H9 (cell line): ENCODE data around the gene PTPRB. TPM values are rescaled to one million over a fixed set of nuclear protein-coding genes. Genes with fewer than 3 reads are reported as not detected.

ENCODE experiments used
- DNase-seq: peaks from one replicate; pipeline ENCODE4 v3.0.0-alpha.2; 2017
- H2AFZ ChIP-seq: one replicate; pipeline ENCODE4 v1.6.1; 2013; ENCODE audit warnings: mild to moderate bottlenecking, low read length, control low read depth, moderate library complexity
- H2AK5ac ChIP-seq: 2 replicates; pipeline ENCODE4 v1.6.1; 2013; ENCODE audit warnings: low read length, control low read depth, mixed read lengths; ENCODE audit not compliant: insufficient read length
- H2BK120ac ChIP-seq: one replicate; pipeline ENCODE4 v1.6.1; 2013; ENCODE audit warnings: low read depth, mild to moderate bottlenecking, low read length, control low read depth, inconsistent platforms; ENCODE audit not compliant: poor library complexity, severe bottlenecking
- H2BK12ac ChIP-seq: 2 replicates; pipeline ENCODE4 v1.6.1; 2013; ENCODE audit warnings: low read length, control low read depth, mixed read lengths, low read depth; ENCODE audit not compliant: insufficient read length
- H2BK15ac ChIP-seq: 2 replicates; pipeline ENCODE4 v1.6.1; 2013; ENCODE audit warnings: low read depth, low read length, control low read depth
- H2BK20ac ChIP-seq: one replicate; pipeline ENCODE4 v1.6.1; 2013; ENCODE audit warnings: low read depth, mild to moderate bottlenecking, low read length, control low read depth, inconsistent platforms; ENCODE audit not compliant: poor library complexity, severe bottlenecking
- H2BK5ac ChIP-seq: 2 replicates; pipeline ENCODE4 v1.6.1; 2013; ENCODE audit warnings: low read length, control low read depth, mixed read lengths; ENCODE audit not compliant: insufficient read length
- H3K14ac ChIP-seq: 2 replicates; pipeline ENCODE4 v1.6.1; 2013; ENCODE audit warnings: low read length, control low read depth; ENCODE audit not compliant: insufficient read depth
- H3K18ac ChIP-seq: 2 replicates; pipeline ENCODE4 v1.6.1; 2013; ENCODE audit warnings: low read depth, mild to moderate bottlenecking, mixed read lengths, low read length, control low read depth; ENCODE audit not compliant: insufficient read length
- H3K23ac ChIP-seq: 2 replicates; pipeline ENCODE4 v1.6.1; 2013; ENCODE audit warnings: low read length, control low read depth, mixed read lengths, low read depth; ENCODE audit not compliant: insufficient read length
- H3K23me2 ChIP-seq: 2 replicates; pipeline ENCODE4 v1.6.1; 2013; ENCODE audit warnings: low read depth, mild to moderate bottlenecking, mixed read lengths, low read length, control low read depth; ENCODE audit not compliant: insufficient read length, poor library complexity, severe bottlenecking
- H3K27ac ChIP-seq: 2 replicates; pipeline ENCODE4 v1.5.1; 2013; ENCODE audit warnings: low read length, control low read depth, mixed read lengths, low read depth; ENCODE audit not compliant: insufficient read length
- H3K27me3 ChIP-seq: 2 replicates; pipeline ENCODE4 v1.6.1; 2013; ENCODE audit warnings: low read length, control low read depth, inconsistent platforms; ENCODE audit not compliant: insufficient read depth
- H3K4ac ChIP-seq: 2 replicates; pipeline ENCODE4 v1.6.1; 2013; ENCODE audit warnings: low read depth, mild to moderate bottlenecking, control low read depth, inconsistent platforms, low read length, moderate library complexity
- H3K4me1 ChIP-seq: 2 replicates; pipeline ENCODE4 v1.6.1; 2013; ENCODE audit warnings: low read length, control low read depth, inconsistent platforms; ENCODE audit not compliant: insufficient read depth
- H3K4me2 ChIP-seq: 2 replicates; pipeline ENCODE4 v1.6.1; 2013; ENCODE audit warnings: low read length, control low read depth, mixed read lengths; ENCODE audit not compliant: insufficient read length, insufficient read depth
- H3K56ac ChIP-seq: 2 replicates; pipeline ENCODE4 v1.6.1; 2013; ENCODE audit warnings: low read depth, mild to moderate bottlenecking, mixed read lengths, low read length, control low read depth; ENCODE audit not compliant: insufficient read length
- H3K79me1 ChIP-seq: 2 replicates; pipeline ENCODE4 v1.6.1; 2013; ENCODE audit warnings: low read depth, mild to moderate bottlenecking, moderate library complexity, low read length, control low read depth, inconsistent platforms; ENCODE audit not compliant: insufficient read depth, poor library complexity, severe bottlenecking
- H3K79me2 ChIP-seq: 2 replicates; pipeline ENCODE4 v1.6.1; 2013; ENCODE audit warnings: low read length, control low read depth, inconsistent platforms; ENCODE audit not compliant: insufficient read depth
- H3K9ac ChIP-seq: 2 replicates; pipeline ENCODE4 v1.6.1; 2013; ENCODE audit warnings: low read length, control low read depth, mixed read lengths; ENCODE audit not compliant: insufficient read length; ENCODE audit errors: extremely low read depth
- H3K9me3 ChIP-seq: one replicate; pipeline ENCODE4 v1.6.1; 2013; ENCODE audit warnings: low read depth, low read length, inconsistent platforms; ENCODE audit not compliant: control insufficient read depth
- H3T11ph ChIP-seq: one replicate; pipeline ENCODE4 v1.6.1; 2013; ENCODE audit warnings: mild to moderate bottlenecking, low read length, control low read depth, inconsistent platforms
- H4K20me1 ChIP-seq: one replicate; pipeline ENCODE4 v1.6.1; 2013; ENCODE audit not compliant: control insufficient read depth, insufficient read length, insufficient read depth
- H4K5ac ChIP-seq: 2 replicates; pipeline ENCODE4 v1.6.1; 2013; ENCODE audit warnings: low read depth, mild to moderate bottlenecking, mixed read lengths, low read length, control low read depth; ENCODE audit not compliant: insufficient read length
- H4K8ac ChIP-seq: replicated peaks from 2 replicates; pipeline ENCODE4 v1.6.1; 2013; ENCODE audit warnings: low read length, control low read depth, mixed read lengths, low read depth; ENCODE audit not compliant: insufficient read length
- H4K91ac ChIP-seq: 2 replicates; pipeline ENCODE4 v1.6.1; 2013; ENCODE audit warnings: low read depth, mild to moderate bottlenecking, moderate library complexity, mixed read lengths, low read length, control low read depth; ENCODE audit not compliant: insufficient read length
- H3K27ac Mint-ChIP-seq, 3 experiments: 2 replicates in 2 of 3; 3 replicates in 1 of 3; pipeline ENCODE4 v1.8.0; 2020 to 2021; ENCODE audit warnings: mixed read lengths in 3 of 3, mild to moderate bottlenecking in 1 of 3, moderate library complexity in 1 of 3
- H3K27me3 Mint-ChIP-seq: 2 replicates; pipeline ENCODE4 v1.8.0; 2021; ENCODE audit warnings: low read depth, mild to moderate bottlenecking, moderate library complexity, mixed read lengths
- H3K36me3 Mint-ChIP-seq, 3 experiments: 2 replicates in 2 of 3; 3 replicates in 1 of 3; pipeline ENCODE4 v1.8.0; 2020 to 2021; ENCODE audit warnings: low read depth in 3 of 3, mixed read lengths in 3 of 3; ENCODE audit not compliant: insufficient read depth in 1 of 3
- H3K4me1 Mint-ChIP-seq, 2 experiments: 2 replicates each; pipeline ENCODE4 v1.8.0; 2020; ENCODE audit warnings: mixed read lengths in 2 of 2
- H3K4me3 Mint-ChIP-seq, 2 experiments: 2 replicates in 1 of 2; 3 replicates in 1 of 2; pipeline ENCODE4 v1.8.0; 2020 to 2021; ENCODE audit warnings: mild to moderate bottlenecking in 2 of 2, mixed read lengths in 2 of 2, moderate library complexity in 1 of 2
- H3K9me3 Mint-ChIP-seq, 2 experiments: 2 replicates in 1 of 2; 3 replicates in 1 of 2; pipeline ENCODE4 v1.8.0; 2020; ENCODE audit warnings: mild to moderate bottlenecking in 2 of 2, mixed read lengths in 2 of 2, moderate library complexity in 1 of 2
- CTCF ChIP-seq: fragments of 200-600 bp; sonication (generic); conservative IDR thresholded peaks from 3 replicates; pipeline ENCODE4 v1.8.0; 2021; ENCODE audit warnings: antibody characterized with exemption, mild to moderate bottlenecking
- WGBS: extraction: QIAGEN DNeasy Blood & Tissue Kit; methylation state at CpG from one replicate; pipeline ENCODE4 v1.1.7; 2013; ENCODE audit warnings: missing lambda C conversion rate, low lambda C conversion rate, mixed read lengths; ENCODE audit not compliant: insufficient read length; ENCODE audit errors: extremely low coverage; 5-methylcytosine and 5-hydroxymethylcytosine counted together
- total RNA-seq: library from RNA; stranded (reverse); gene quantifications from 2 replicates; pipeline ENCODE4 v1.2.1, GENCODE V29; 2021

Gene PTPRB
- total RNA-seq, 1 experiment from 2014 or later = 1.4 TPM

GRCh38 chr12:70686907-70687306 is 49.7 kb upstream of the PTPRB start:
- H3K9me3 ChIP-seq = no peaks in the 10 kb centered on the region
- H2BK20ac ChIP-seq = no peak overlapping the region
- H3K56ac ChIP-seq = no peak overlapping the region
- no peaks in the 10 kb centered on the region for H3K79me1 ChIP-seq
- no peak overlapping the region for H3K4ac ChIP-seq
- H2BK15ac ChIP-seq = no peak overlapping the region
- H3K27me3 ChIP-seq = no peaks in the 10 kb centered on the region
- no CpG with 5 or more reads among the region's 1 CpG for WGBS
- DNase-seq = no peak
- Mint-ChIP-seq H3K4me1 (peaks cover 20 to 24% of the 10 kb centered on the region in 2 experiments), H3K27me3 (no peaks in the 10 kb centered on the region), H3K27ac (no peak overlapping the region), H3K36me3 (no peaks in the 10 kb centered on the region), H3K4me3 (no peak overlapping the region), H3K9me3 (no peaks in the 10 kb centered on the region; a peak in 1 of 5 replicates)
- H4K5ac ChIP-seq = no peak overlapping the region
- H3K9ac ChIP-seq = no peak overlapping the region
- no peak overlapping the region for H2AK5ac ChIP-seq
- TF ChIP-seq CTCF = no peak
- no peaks in the 10 kb centered on the region for H4K20me1 ChIP-seq
- H2AFZ ChIP-seq = no peak overlapping the region
- no peak overlapping the region for H4K8ac ChIP-seq
- H3K79me2 ChIP-seq = no peaks in the 10 kb centered on the region
- no peak overlapping the region for H2BK120ac ChIP-seq
- no peak overlapping the region for H2BK12ac ChIP-seq
- H3K4me2 ChIP-seq = no peak overlapping the region
- H3K14ac ChIP-seq = no peak overlapping the region
- no peak overlapping the region for H4K91ac ChIP-seq
- no peak overlapping the region for H3K18ac ChIP-seq
- H3K23ac ChIP-seq = no peak overlapping the region
- H2BK5ac ChIP-seq = no peak overlapping the region
- H3K23me2 ChIP-seq = no peaks in the 10 kb centered on the region
- H3K4me1 ChIP-seq = peaks cover 6% of the 10 kb centered on the region; the same call in 1 of the 2 replicates
- no peak overlapping the region for H3K27ac ChIP-seq
- no peak overlapping the region for H3T11ph ChIP-seq
